Immature natural killer cell (primary cell): ENCODE measurements around the gene ZNF219. TPM values are rescaled to one million over a fixed set of nuclear protein-coding genes. Genes with fewer than 3 reads are reported as not detected.
A peak's percentile ranks its signal among the peaks of the same experiment; 100 is the strongest.

Source experiments
- DNase-seq, 3 donors: peaks; one replicate each; pipeline ENCODE4 v3.0.0; 2022; ENCODE audit warnings: mixed read lengths in 1 of 3
- H3K27ac Mint-ChIP-seq, 6 donors: one replicate each; pipeline ENCODE4 v1.8.0; 2020; ENCODE audit warnings: mixed read lengths in 6 of 6, mild to moderate bottlenecking in 5 of 6, inconsistent platforms in 4 of 6, moderate library complexity in 3 of 6
- H3K27me3 Mint-ChIP-seq, 3 donors: one replicate each; pipeline ENCODE4 v1.8.0; 2020 to 2021; ENCODE audit warnings: low read depth in 3 of 3, mild to moderate bottlenecking in 3 of 3, mixed read lengths in 3 of 3, moderate library complexity in 3 of 3, inconsistent platforms in 1 of 3
- H3K36me3 Mint-ChIP-seq, 3 donors: one replicate each; pipeline ENCODE4 v1.8.0; 2020; ENCODE audit warnings: mixed read lengths in 3 of 3, inconsistent platforms in 2 of 3, mild to moderate bottlenecking in 2 of 3
- H3K4me1 Mint-ChIP-seq, 2 donors: one replicate each; pipeline ENCODE4 v1.8.0; 2020; ENCODE audit warnings: inconsistent platforms in 2 of 2, mild to moderate bottlenecking in 2 of 2, mixed read lengths in 2 of 2, moderate library complexity in 1 of 2
- H3K4me3 Mint-ChIP-seq, 5 donors: one replicate each; pipeline ENCODE4 v1.8.0; 2020; ENCODE audit warnings: mild to moderate bottlenecking in 5 of 5, mixed read lengths in 5 of 5, inconsistent platforms in 3 of 5, moderate library complexity in 3 of 5
- H3K9me3 Mint-ChIP-seq, 6 donors: one replicate each; pipeline ENCODE4 v1.8.0; 2020; ENCODE audit warnings: mild to moderate bottlenecking in 6 of 6, mixed read lengths in 6 of 6, inconsistent platforms in 4 of 6, moderate library complexity in 3 of 6
- polyA plus RNA-seq, 3 donors: library from polyadenylated mRNA; unstranded; fragments of 300-500 nt; fragmentation: Illumina TruSeq; gene quantifications; one replicate each; pipeline ENCODE4 v1.2.3, GENCODE V29; 2021

Gene ZNF219
- polyA plus RNA-seq, 3 donors from 2014 or later, result 0.88 to 3.3 (median 1.8) TPM

GRCh38 chr14:21087294-21088091 lies 11.0 kb downstream of the ZNF219 start:
- Mint-ChIP-seq H3K4me3 (peak overlapping the region in 1 of 5 donors; percentile 9), H3K4me1 (peaks cover 21 to 24% of the 10 kb centered on the region in 2 donors), H3K27ac (peak overlapping the region; percentile 58 to 89 (median 80)), H3K9me3 (no peaks in the 10 kb centered on the region), H3K36me3 (no peaks in the 10 kb centered on the region), H3K27me3 (peaks cover 3 to 13% (median 8%) of the 10 kb centered on the region in 3 donors)
- peak; percentile 73 to 80 (median 73) for DNase-seq

DNA sequence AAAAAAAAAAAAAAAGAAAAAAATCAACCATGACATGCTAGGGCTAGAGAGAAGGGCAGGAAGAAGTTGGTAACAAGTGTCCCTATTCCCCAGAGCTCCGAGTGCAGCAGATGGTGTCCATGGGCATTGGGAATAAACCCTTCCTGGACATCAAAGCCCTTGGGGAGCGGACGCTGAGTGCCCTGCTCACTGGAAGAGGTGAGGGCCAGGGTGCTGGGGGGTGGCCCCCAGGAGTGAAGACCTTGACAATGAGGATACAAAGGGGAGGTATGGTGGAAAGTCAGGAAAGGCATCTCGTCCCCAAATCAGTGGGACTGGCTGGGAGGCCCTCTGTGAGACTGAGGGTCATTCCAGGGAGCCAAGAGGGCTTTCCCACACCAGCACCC lies 11.6 kb downstream of the ZNF219 start:
- no peaks in the 10 kb centered on the region for H3K36me3 Mint-ChIP-seq
- peaks cover 18 to 23% of the 10 kb centered on the region in 2 donors for H3K4me1 Mint-ChIP-seq
- H3K9me3 Mint-ChIP-seq, result no peaks in the 10 kb centered on the region
- H3K27ac Mint-ChIP-seq, result peak overlapping the region in 5 of 6 donors; percentile 24 to 89 (median 79)
- no peak for DNase-seq
- peaks cover 3 to 13% (median 7%) of the 10 kb centered on the region in 3 donors for H3K27me3 Mint-ChIP-seq
- peak overlapping the region in 1 of 5 donors; percentile 48 for H3K4me3 Mint-ChIP-seq

- Mint-ChIP-seq H3K9me3 (no peaks in the 10 kb centered on the region), H3K36me3 (no peaks in the 10 kb centered on the region), H3K4me1 (peaks cover 18 to 21% of the 10 kb centered on the region in 2 donors), H3K27ac (peak overlapping the region in 4 of 6 donors; percentile 25 to 71 (median 42)), H3K27me3 (peaks cover 7 to 14% (median 7%) of the 10 kb centered on the region in 3 donors), H3K4me3 (no peak overlapping the region)
- no peak for DNase-seq
Observed at GRCh38 chr14:21084998-21085853, 13.2 kb downstream of the ZNF219 start.

- Mint-ChIP-seq H3K36me3 (no peaks in the 10 kb centered on the region), H3K27ac (no peak overlapping the region)
Observed at GRCh38 chr14:21084396-21084795, 14.1 kb downstream of the ZNF219 start.

GRCh38 chr14:21083565-21084325 lies 14.7 kb downstream of the ZNF219 start:
- no peak overlapping the region for H3K4me3 Mint-ChIP-seq
- H3K27me3 Mint-ChIP-seq, result peaks cover 7 to 14% (median 7%) of the 10 kb centered on the region in 3 donors
- H3K36me3 Mint-ChIP-seq, result no peaks in the 10 kb centered on the region
- peaks cover 18 to 21% of the 10 kb centered on the region in 2 donors for H3K4me1 Mint-ChIP-seq
- DNase-seq, result no peak
- H3K27ac Mint-ChIP-seq, result no peak overlapping the region
- H3K9me3 Mint-ChIP-seq, result no peaks in the 10 kb centered on the region

More at GRCh38 chr14:21084396-21084795, 14.1 kb downstream of the ZNF219 start:
- Mint-ChIP-seq H3K4me3 (no peak overlapping the region), H3K27me3 (peaks cover 7 to 14% (median 7%) of the 10 kb centered on the region in 3 donors), H3K9me3 (no peaks in the 10 kb centered on the region), H3K4me1 (peaks cover 18 to 21% of the 10 kb centered on the region in 2 donors)
- no peak for DNase-seq

DNA sequence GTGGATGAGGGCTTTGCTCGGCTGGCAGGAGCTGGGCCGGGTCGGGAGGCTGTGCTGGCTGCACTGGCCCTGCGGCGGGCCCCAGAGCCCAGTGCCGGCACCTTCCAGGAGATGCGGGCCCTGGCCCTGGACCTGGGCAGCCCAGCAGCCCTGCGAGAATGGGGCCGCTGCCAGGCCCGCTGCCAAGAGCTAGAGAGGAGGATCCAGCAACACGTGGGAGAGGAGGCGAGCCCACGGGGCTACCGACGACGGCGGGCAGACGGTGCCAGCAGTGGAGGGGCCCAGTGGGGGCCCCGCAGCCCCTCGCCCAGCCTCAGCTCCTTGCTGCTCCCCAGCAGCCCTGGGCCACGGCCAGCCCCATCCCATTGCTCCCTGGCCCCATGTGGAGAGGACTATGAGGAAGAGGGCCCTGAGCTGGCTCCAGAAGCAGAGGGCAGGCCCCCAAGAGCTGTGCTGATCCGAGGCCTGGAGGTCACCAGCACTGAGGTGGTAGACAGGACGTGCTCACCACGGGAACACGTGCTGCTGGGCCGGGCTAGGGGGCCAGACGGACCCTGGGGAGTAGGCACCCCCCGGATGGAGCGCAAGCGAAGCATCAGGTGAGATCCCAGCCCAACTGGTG lies 16.8 kb downstream of the ZNF219 start:
- Mint-ChIP-seq H3K36me3 (no peaks in the 10 kb centered on the region), H3K27ac (no peak overlapping the region), H3K9me3 (no peaks in the 10 kb centered on the region), H3K4me3 (no peak overlapping the region), H3K4me1 (peaks cover 4 to 8% of the 10 kb centered on the region in 2 donors), H3K27me3 (peaks cover 3 to 9% (median 4%) of the 10 kb centered on the region in 3 donors)
- DNase-seq, result no peak

DNA sequence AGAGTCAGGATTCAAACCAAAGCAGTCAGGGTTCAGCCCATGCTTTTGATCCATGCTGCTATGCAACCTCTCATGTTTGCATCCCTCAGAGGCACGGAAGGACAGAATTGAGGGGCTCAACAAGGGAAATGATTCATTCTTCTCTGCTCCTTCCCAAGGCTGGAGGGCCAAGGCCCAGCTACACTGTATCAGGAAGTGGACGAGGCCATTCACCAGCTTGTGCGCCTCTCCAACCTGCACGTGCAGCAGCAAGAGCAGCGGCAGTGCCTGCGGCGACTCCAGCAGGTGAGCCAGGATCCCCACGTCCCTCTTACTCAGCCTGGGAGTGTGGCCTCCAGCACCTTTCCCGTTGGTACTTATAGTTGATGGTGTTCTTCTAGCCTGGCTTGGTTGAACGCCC lies 19.7 kb downstream of the ZNF219 start:
- Mint-ChIP-seq H3K36me3 (no peaks in the 10 kb centered on the region), H3K4me1 (no peaks in the 10 kb centered on the region), H3K4me3 (no peak overlapping the region), H3K27ac (no peak overlapping the region), H3K9me3 (no peaks in the 10 kb centered on the region), H3K27me3 (peaks cover 0 to 4% (median 2%) of the 10 kb centered on the region in 3 donors)
- DNase-seq, result no peak

DNA sequence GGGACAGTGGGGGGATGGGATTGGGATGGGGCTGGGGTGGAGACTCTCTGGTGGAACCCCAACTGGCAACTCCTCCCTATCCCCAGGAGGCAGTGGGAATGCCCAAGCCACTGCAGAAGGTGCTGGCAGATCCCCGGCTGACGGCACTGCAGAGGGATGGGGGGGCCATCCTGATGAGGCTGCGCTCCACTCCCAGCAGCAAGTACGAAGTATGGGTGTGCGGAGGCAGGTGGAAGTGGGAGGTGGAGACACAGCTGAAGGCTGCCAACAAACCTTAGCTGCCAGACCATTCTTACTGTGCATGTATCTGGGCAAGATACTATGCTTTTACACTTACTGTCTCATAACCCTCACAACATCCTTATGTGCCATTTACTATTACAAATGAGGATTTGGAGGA lies 20.2 kb downstream of the ZNF219 start:
- H3K27ac Mint-ChIP-seq, result no peak overlapping the region
- no peaks in the 10 kb centered on the region for H3K4me1 Mint-ChIP-seq
- H3K36me3 Mint-ChIP-seq, result no peaks in the 10 kb centered on the region
- no peaks in the 10 kb centered on the region for H3K9me3 Mint-ChIP-seq
- no peak overlapping the region for H3K4me3 Mint-ChIP-seq
- H3K27me3 Mint-ChIP-seq, result peaks cover under 1 to 8% (median 3%) of the 10 kb centered on the region in 3 donors
- DNase-seq, result no peak

DNA sequence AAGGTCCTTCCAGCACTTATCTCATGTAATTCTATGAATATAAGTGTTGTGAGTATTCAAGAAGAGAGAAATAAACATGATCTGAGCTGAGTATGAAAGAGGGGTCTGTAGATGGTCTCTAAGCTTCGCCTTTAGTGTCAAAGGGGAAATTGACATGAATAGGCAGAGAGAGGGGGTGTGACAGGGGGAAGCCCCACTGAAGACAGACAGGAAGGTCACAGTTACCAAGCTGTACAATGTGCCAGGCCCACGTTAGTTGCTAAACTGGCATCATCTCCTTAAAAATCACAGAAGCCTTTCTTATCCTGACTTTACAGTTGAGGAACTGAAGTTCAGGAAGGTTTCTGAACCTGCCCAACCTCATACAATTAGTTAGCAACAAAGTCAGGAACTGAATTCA lies 20.8 kb downstream of the ZNF219 start:
- H3K9me3 Mint-ChIP-seq, result no peaks in the 10 kb centered on the region
- H3K27me3 Mint-ChIP-seq, result peaks cover 2 to 12% (median 3%) of the 10 kb centered on the region in 3 donors
- H3K4me1 Mint-ChIP-seq, result no peaks in the 10 kb centered on the region
- H3K4me3 Mint-ChIP-seq, result no peak overlapping the region
- no peaks in the 10 kb centered on the region for H3K36me3 Mint-ChIP-seq
- H3K27ac Mint-ChIP-seq, result no peak overlapping the region
- DNase-seq, result no peak

DNA sequence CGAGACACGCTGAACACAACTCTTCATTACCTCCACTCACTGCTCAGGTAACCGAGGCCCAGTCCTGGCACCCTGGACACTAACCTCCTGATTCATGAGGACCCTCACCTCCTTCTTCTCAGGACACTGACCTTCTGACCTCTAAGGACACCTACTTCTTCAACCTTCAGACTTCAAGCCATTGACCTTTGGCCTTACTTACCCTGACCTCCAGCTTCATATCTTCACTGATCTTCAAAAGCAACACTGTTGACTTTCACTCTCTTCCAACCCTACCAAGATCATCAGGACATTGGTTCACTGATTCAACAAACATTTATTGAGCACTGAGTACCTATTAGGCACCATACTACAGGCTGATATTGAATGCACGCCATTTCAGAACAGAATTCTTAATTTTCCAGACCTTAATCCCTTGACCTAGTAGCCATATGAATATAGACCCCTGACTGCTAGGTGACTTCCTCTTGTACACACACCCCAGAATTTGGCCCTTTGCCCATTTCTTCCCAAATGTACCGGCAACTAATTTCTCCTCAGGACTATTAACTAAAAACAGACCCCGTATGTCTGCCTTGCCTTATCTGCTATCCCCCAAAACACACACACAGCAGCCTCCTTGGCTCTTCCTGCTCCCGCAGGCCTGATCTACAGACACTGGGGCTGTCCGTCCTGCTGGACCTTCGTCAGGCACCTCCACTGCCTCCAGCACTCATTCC lies 22.6 kb downstream of the ZNF219 start:
- Mint-ChIP-seq H3K27ac (no peak overlapping the region), H3K4me3 (no peak overlapping the region), H3K27me3 (peaks cover 8 to 17% (median 16%) of the 10 kb centered on the region in 3 donors), H3K36me3 (no peaks in the 10 kb centered on the region), H3K9me3 (no peaks in the 10 kb centered on the region), H3K4me1 (peaks cover 12 to 17% of the 10 kb centered on the region in 2 donors)
- DNase-seq, result no peak

DNA sequence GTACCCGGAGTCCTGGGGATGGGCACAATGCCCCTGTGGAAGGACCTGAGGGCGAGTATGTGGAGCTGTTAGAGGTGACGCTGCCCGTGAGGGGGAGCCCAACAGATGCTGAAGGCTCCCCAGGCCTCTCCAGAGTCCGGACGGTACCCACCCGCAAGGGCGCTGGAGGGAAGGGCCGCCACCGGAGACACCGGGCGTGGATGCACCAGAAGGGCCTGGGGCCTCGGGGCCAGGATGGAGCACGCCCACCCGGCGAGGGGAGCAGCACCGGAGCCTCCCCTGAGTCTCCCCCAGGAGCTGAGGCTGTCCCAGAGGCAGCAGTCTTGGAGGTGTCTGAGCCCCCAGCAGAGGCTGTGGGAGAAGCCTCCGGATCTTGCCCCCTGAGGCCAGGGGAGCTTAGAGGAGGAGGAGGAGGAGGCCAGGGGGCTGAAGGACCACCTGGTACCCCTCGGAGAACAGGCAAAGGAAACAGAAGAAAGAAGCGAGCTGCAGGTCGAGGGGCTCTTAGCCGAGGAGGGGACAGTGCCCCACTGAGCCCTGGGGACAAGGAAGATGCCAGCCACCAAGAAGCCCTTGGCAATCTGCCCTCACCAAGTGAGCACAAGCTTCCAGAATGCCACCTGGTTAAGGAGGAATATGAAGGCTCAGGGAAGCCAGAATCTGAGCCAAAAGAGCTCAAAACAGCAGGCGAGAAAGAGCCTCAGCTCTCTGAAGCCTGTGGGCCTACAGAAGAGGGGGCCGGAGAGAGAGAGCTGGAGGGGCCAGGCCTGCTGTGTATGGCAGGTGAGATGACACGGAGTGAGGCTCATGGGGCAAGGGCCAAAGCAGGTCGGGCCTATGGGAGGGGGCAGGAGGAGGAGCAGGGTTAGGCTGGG lies 23.8 kb downstream of the ZNF219 start:
- Mint-ChIP-seq H3K36me3 (no peaks in the 10 kb centered on the region), H3K27me3 (peaks cover 11 to 19% (median 19%) of the 10 kb centered on the region in 3 donors), H3K27ac (no peak overlapping the region), H3K4me1 (peaks cover 20 to 23% of the 10 kb centered on the region in 2 donors), H3K9me3 (no peaks in the 10 kb centered on the region), H3K4me3 (no peak overlapping the region)
- DNase-seq, result no peak

GRCh38 chr14:21073921-21074320 lies 24.5 kb downstream of the ZNF219 start:
- no peak overlapping the region for H3K27ac Mint-ChIP-seq
- no peak overlapping the region for H3K4me3 Mint-ChIP-seq
- H3K36me3 Mint-ChIP-seq, result no peaks in the 10 kb centered on the region
- DNase-seq, result no peak
- peaks cover 14 to 23% (median 21%) of the 10 kb centered on the region in 3 donors for H3K27me3 Mint-ChIP-seq
- no peaks in the 10 kb centered on the region for H3K9me3 Mint-ChIP-seq
- peaks cover 27 to 30% of the 10 kb centered on the region in 2 donors for H3K4me1 Mint-ChIP-seq
